ENCODE data around the gene RPL13A. TPM values are rescaled to one million over a fixed set of nuclear protein-coding genes. Genes with fewer than 3 reads are reported as not detected.
A peak's percentile ranks its signal among the peaks of the same experiment; 100 is the strongest.

RPL13A gene
- total RNA-seq (2021; fragmentation: NEBNext Ultra II Directional; extraction: Animal tissue kit (Norgen Biotek cat#: 25700)), result 1,000 to 10,000 TPM; 2,015 to 2,373 (median 2,179) TPM
- long read RNA-seq, transcript RPL13A-201 (8 exons, 1,181 nt), result major isoform, 2,874 of 3,029 reads
- long read RNA-seq, transcript RPL13A-214 (8 exons, 1,122 nt), result minor isoform, 7 of 3,029 reads
- long read RNA-seq, partial matches to known transcripts, result 124 of 3,029 reads
- long read RNA-seq, other reads (novel, unspliced or antisense), result 21 of 3,029 reads

- DNase-seq, result peak; percentile 99
- Mint-ChIP-seq H3K36me3 (ENCODE audit: low read depth) (peaks cover 40% of the 10 kb centered on the region), H3K27me3 (ENCODE audit: insufficient read depth) (peaks cover 24% of the 10 kb centered on the region), H3K9me3 (peaks cover 18% of the 10 kb centered on the region), H3K4me1 (ENCODE audit: low read depth) (peaks cover 10% of the 10 kb centered on the region; the same call in 1 of the 2 replicates), H3K4me3 (peak within 1 kb of the TSS; percentile 98), H3K27ac (peak within 1 kb of the TSS; percentile 98)
- TF ChIP-seq CTCF (IDR thresholded peaks at IDR 0.05), result no peak
Observed at GRCh38 chr19:49487277-49488045, at the start of gene RPL13A. RPL13A (plus strand) TSS chr19:49487608; CDS start chr19:49487630, 22 bp downstream.

- Mint-ChIP-seq H3K27ac (no peak overlapping the region), H3K9me3 (no peaks in the 10 kb centered on the region; the same call in 1 of the 2 replicates), H3K27me3 (ENCODE audit: insufficient read depth) (peaks cover 60% of the 10 kb centered on the region), H3K36me3 (ENCODE audit: low read depth) (no peaks in the 10 kb centered on the region), H3K4me3 (no peak overlapping the region), H3K4me1 (ENCODE audit: low read depth) (peaks cover 26% of the 10 kb centered on the region)
- TF ChIP-seq CTCF (IDR thresholded peaks at IDR 0.05), result no peak
- DNase-seq, result no peak
Observed at GRCh38 chr19:49438261-49438660, 49.1 kb upstream of the RPL13A start.

GRCh38 chr19:49439836-49440235 is 47.6 kb upstream of the RPL13A start:
- peaks cover 53% of the 10 kb centered on the region for H3K27me3 Mint-ChIP-seq (ENCODE audit: insufficient read depth)
- peaks cover 32% of the 10 kb centered on the region for H3K4me1 Mint-ChIP-seq (ENCODE audit: low read depth)
- no peak overlapping the region for H3K4me3 Mint-ChIP-seq
- no peak overlapping the region for H3K27ac Mint-ChIP-seq
- H3K9me3 Mint-ChIP-seq, result no peaks in the 10 kb centered on the region
- no peaks in the 10 kb centered on the region for H3K36me3 Mint-ChIP-seq (ENCODE audit: low read depth)
- DNase-seq, result no peak
- TF ChIP-seq CTCF (IDR thresholded peaks at IDR 0.05), result no peak

GRCh38 chr19:49440439-49441209 is 46.8 kb upstream of the RPL13A start:
- DNase-seq, result no peak
- H3K36me3 Mint-ChIP-seq (ENCODE audit: low read depth), result no peaks in the 10 kb centered on the region
- H3K27me3 Mint-ChIP-seq (ENCODE audit: insufficient read depth), result peaks cover 50% of the 10 kb centered on the region
- peaks cover 32% of the 10 kb centered on the region for H3K4me1 Mint-ChIP-seq (ENCODE audit: low read depth)
- H3K27ac Mint-ChIP-seq, result no peak overlapping the region
- H3K4me3 Mint-ChIP-seq, result peak overlapping the region; percentile 38
- no peak for TF ChIP-seq CTCF (IDR thresholded peaks at IDR 0.05)
- no peaks in the 10 kb centered on the region for H3K9me3 Mint-ChIP-seq

- Mint-ChIP-seq H3K27ac (no peak within 1 kb of the TSS), H3K36me3 (ENCODE audit: low read depth) (0 out of 2 replicates have a peak, but pooled peaks cover 4% of the 10 kb centered on the region), H3K9me3 (no peaks in the 10 kb centered on the region), H3K27me3 (ENCODE audit: insufficient read depth) (peaks cover 42% of the 10 kb centered on the region), H3K4me1 (ENCODE audit: low read depth) (peaks cover 32% of the 10 kb centered on the region), H3K4me3 (peak within 1 kb of the TSS; percentile 81)
- DNase-seq, result no peak
- TF ChIP-seq CTCF (IDR thresholded peaks at IDR 0.05), result no peak
Observed at GRCh38 chr19:49441210-49441959, 46.0 kb upstream of the RPL13A start, which contains the start of gene SLC17A7. SLC17A7 (minus strand) TSS chr19:49441527; CDS start chr19:49441379, 148 bp downstream.

Data from HFFc6 (cell line).